CD4-positive, alpha-beta T cell treated with Interferon gamma for 1 hour (primary cell): Measurements from ENCODE around the gene LARP4.
"Not testable (repeated sequence)": the region's sequence is repeated elsewhere in the genome, so short reads cannot be mapped to it uniquely, and the experiment has no call there.

ENCODE experiments used
- DNase-seq: peaks from one replicate; pipeline ENCODE4 v3.0.0-alpha.2; 2020

Gene LARP4

DNA sequence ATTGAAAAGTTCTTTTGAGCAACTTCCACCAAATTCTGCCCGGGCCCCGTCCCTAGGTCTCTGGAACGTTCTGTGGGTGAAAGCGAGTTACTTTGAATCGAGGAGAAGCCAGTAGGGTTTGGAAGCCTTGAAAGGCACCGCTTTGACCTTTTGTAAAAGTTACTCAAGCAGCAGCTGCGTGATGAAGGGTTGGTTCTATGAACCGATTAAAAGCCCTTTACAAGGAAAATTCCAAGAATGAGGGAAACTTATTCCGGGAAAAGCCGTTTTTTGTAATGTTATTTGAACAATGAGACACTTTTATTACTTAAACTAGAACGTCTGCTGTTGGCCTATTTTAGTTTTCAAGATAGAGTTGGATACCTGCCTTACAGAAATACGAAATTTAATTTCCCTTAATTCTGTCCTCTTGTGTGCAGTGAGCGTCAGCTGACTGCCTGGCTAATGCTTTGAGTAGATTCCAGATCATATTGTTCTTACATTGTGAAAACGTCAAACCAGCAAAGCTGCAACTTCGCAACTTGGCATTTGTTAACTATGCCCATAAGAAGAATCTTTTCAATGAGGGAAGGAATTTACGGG lies 906 bp downstream of the LARP4 start:
- no peak for DNase-seq

DNA sequence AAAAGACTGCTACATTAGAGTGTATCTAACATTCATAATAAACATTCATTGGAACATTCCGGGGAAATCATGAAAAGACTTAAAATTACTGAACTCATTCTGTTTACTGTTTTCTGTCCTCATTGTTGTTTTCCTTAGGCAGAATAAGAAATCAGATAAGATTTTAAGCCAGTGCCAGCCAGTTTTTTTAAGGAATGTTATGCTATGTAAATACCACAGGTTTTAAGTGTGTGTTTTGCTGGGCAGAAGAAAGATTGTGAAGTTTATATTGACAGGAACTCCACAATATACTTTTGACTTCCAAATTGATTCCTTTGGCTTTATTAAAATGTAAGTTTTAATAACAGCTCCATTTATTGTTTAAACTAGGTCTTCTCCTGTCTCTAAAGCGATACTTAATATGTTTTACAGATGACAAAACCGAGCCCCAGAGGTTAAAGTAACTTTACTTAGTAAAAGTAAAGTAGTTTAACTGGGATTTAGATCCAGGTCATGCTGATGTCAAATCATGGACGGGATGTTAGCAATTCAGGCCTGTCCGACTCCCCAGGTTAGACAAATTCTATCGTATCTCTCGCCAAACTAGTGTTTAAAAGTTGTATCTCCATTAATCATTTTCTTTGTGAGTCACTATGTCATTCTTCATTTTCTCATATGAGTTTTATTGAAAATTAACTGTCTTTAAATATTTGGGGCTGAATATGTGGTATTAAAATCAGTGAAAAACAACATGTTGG lies 1.7 kb downstream of the LARP4 start:
- no peak for DNase-seq

DNA sequence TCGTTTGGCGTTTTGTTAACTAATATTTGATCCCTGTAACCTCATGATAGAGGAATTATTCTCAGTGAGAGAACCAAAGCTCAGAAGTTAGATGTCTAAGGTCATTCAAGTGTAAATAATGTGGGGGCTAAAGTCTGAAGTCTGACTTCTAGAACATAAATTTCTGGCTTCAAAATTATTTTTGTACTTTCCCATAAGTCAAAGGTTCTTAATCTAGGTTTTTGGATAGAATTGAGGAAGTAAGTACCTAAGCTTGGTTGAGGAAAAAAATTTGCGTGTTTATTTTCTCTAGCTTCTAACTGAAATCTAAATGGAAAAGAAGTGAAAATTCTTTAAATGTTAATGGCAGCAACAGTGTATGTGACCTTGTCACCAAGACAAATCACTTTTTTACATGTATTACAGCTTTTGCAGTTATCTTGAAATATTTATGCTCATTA lies 2.3 kb downstream of the LARP4 start:
- no peak for DNase-seq

DNA sequence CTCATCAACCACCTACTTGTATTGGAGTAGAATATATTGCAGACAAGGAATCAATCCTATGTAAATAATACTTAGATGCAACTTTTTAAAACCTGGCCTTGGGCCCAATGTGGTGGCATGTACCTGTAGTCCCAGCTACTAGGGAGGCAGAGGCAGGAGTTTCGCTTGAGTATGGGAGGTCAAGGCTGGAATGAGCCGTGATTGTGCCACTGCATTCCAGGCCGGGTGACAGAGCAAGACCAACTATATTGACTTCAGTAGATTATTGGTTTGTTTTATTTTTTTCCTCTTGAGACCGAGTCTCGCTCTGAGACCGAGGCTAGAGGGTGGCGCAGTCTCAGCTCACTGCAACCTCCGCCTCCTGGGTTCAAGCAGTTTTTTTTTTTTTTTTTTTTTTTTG lies 3.6 kb downstream of the LARP4 start:
- no peak for DNase-seq

DNA sequence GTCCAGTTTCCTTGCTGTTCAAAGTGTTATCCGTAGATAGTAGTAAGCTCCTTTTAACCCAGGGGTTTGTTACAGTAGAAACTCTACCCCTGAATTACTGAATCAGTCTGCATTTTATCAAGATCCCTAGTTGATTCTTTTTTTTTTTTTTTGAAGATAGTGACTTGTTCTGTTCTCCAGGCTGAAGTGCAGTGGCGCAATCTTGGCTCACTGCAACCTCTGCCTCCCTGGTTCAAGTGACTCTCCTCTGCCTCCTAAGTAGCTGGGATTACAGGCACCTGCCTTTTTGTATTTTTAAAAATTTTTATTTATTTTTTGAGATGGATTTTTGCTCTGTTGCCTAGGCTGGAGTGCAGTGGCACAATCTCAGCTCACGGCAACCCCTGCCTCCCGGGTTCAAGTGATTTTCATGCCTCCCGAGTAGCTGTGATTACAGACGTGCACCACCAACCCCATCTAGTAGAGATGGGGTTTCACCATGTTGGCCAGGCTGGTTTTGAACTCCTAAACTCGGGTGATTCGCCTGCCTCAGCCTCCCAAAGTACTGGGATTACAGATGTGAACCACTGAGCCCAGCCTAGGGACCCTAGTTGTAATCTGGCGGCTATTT lies 10.5 kb downstream of the LARP4 start:
- DNase-seq, result no peak

DNA sequence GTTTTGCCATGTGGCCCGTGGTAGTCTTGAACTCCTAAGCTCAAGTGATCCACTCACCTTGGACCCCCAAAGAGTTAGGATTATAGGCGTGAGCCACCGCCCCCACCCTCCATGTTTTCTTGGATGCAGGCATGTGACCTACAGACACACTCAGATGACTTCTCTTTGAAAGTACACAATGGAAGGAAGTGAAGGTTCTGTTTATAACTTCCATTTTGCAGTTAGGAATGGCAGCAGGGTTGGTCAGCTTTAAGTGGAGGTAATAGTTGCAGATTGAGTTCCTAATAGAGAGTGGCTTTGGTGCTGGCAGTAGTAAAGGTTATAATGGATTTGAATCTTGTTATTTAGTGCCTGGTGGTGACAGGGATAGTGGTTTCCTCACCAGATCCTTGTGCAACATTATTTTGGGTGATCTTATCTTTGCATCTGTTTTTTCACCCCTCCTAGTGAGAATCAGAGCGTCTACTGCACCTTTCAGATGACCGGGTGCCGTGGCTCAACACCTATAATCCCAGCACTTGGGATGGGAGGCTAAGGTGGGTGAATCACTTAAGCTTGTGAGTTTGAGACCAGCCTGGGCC lies 15.3 kb downstream of the LARP4 start:
- no peak for DNase-seq

DNA sequence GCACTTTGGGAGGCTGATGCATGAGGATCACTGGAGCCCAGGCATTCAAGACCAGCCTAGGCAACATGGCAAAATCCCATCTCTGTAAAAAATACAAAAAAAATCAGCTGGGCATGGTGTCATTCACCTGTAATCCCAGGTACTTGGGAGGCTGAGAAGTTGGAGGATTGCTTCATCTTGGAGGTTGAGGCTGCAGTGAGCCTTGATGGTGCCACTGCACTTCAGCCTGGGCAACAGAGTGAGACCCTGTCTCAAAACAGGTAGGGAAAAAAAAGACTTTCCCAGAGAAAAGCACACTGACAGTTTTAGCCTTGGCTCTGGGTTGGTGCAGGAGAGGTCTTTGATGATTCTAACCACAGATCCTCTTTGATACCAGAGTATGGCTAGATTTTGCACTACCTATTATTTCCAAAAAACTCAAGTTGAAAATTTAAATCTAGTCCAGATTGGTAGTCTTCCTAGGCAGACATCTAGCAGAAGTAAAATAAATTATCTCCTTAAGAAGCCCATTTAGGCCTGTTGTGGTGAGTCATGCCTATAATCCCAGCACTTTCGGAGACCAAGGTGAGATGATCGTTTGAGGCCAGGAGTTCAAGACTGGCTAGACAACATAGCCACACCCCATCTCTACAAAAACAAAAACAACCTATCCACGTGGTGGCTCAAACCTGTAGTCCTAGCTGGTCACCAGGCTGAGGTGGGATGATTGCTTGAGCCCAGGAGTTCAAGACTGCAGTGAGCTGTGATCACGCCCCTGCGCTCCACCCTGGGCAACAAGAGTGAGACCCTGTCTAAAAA lies 18.6 kb downstream of the LARP4 start:
- no peak for DNase-seq

DNA sequence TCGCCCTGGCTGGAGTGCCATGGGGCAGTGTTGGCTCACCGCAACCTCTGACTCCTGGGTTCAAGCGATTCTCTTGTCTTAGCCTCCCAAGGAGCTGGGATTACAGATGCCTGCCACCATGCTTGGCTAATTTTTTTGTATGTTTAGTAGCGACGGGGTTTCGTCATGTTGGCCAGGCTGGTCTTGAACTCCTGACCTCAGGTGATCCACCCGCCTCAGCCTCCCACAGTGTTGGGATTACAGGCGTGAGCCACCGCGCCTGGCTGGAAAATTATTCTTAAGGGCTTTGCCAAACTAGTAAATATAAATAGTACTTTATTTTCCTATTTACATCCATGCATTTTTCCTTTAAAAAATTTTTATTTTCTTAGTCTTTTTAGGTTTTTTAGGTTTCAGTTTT lies 22.2 kb downstream of the LARP4 start:
- not testable (repeated sequence) for DNase-seq

DNA sequence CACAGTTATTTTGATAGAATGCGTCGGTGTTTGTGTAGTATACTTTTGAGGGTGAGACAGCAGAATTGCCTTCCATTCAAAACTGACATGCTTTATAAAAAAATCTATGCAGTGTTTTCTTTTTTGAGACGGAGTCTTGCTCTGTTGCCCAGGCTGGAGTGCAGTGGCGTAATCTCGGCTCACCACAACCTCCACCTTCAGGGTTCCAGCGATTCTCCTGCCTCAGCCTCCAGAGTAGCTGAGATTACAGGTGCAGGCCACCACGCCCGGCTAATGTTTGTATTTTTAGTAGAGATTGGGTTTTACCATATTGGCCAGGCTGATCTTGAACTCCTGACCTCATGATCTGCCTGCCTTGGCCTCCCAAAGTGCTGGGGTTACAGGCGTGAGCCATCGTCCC lies 22.7 kb downstream of the LARP4 start:
- not testable (repeated sequence) for DNase-seq

DNA sequence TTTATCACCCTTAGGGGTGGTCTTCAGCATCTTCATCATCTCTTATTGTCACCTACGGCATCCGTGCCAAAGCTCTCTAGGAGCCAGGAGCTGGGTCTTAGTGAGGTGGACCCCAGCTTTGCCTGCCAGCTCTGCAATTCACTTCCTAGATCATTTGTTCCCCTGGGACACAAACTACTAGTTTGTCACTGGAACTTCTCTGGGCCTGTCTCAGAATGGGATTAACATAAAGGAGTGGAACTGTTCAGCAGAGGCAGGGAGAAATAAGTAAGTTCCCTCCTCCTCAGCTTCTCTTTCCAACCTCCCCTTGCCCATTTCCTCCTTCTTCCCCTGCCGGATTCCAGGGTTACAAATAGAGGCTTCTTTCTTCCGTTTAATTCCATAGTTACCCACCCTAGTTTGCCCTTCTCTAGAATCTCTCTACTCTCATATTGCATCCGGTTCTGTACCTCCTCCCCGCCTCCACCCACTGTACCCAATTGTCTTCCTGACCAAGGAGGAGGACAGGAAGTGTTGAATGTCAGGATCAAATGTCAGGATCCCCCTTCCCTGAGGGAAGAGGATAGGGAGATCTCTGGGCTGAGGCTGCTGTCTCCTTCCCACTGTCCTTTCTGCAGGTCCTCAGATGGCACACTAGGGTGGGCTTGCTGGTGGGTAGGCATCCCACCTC lies 25.0 kb downstream of the LARP4 start:
- no peak for DNase-seq

DNA sequence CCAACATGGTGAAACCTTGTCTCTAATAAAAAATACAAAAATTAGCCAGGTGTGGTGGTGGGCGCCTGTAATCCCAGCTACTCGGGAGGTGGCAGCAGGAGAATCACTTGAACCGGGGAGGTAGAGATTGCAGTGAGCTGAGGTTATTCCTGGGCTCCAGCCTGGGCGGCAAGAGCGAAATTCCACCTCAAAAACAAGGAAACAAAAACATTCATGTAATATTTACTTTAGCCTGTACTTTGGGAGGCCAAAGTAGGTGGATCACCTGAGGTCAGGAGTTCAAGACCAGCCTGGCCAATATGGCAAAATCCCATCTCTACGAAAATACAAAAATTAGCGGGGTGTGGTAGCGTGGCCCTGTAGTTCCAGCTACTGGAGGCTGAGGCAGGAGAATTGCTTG lies 31.0 kb downstream of the LARP4 start:
- DNase-seq, result not testable (repeated sequence)

DNA sequence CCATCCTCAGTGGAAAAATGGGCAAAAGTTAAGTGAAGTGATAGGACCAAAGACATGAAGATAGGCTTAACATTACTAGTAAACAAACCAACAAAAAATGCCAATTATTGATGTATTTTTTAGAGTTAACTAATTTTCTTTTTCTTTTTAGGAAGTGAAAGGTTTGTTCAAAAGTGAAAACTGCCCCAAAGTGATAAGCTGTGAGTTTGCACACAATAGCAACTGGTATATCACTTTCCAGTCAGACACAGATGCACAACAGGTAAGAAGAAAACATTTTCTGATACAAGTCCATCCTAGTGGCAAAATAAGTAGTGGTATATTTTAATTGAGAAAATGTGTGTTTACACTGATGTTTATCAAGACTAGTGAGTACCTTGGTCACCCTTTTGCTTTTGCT lies 39.6 kb downstream of the LARP4 start:
- DNase-seq, result no peak

DNA sequence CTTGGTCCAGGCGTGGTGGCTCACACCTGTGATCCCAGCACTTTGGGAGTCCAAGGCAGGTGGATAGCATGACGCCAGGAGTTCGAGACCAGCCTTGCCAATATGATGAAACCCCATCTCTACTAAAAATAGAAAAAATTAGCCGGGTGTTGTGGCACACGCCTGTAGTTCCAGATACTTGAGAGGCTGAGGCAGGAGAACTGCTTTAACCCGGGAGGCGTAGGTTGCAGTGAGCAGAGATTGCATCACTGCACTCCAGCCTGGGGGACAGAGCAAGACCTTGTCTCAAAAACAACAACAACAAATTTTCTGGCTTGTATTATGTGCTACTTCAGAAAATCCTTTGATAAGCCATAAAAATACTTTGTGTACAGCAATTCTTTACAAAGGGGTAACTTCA lies 41.1 kb downstream of the LARP4 start:
- DNase-seq, result no peak

DNA sequence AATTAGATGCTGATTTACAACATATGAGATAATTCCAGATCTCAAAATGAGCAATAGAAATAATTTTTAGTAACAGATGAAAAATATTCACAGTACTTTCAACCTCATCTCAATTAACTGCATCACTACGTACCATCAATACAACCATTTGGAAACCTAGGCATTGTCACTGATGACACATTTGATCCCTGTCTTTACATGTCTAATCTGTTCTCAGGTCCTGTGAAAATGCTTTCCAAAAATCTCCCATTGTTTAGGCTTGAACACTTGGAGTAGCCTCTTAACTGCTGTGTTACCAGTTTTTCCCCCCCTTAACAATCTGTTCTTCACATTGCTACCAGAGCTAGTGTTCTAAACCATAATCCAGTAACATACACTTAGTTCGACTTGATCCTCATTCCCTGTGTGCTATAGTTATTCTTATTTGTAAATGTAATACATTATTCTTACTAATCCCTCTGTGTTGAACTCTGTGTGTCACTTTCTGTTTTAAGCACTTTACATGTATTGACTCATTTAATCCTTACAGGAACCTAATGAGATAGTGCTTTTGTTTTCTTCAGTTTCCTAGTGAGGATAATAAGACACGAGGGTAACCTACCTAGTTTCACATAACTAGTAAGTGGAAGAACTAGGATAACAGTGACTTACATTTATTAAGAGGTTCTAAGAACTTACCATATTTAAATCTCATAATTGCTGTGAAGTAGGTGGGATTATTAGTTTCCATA lies 41.7 kb downstream of the LARP4 start:
- DNase-seq, result no peak

DNA sequence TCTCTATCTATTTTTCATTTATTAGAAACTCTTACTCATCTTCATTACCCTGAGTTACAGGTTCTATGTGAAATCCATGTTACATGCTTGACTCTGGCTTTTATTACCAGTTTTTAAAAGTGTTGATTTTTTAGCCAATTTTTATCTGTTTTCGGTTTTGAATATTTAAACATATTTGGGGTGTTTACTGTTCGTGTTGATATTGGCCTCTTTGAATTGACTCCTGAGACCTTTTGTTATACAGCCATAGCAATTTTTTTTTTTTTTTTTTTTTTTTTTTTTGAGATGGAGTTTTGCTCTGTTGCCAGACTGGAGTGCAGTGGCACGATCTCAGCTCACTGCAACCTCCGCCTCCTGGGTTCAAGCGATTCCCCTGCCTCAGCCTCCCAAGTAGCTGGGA lies 49.0 kb downstream of the LARP4 start:
- not testable (repeated sequence) for DNase-seq

DNA sequence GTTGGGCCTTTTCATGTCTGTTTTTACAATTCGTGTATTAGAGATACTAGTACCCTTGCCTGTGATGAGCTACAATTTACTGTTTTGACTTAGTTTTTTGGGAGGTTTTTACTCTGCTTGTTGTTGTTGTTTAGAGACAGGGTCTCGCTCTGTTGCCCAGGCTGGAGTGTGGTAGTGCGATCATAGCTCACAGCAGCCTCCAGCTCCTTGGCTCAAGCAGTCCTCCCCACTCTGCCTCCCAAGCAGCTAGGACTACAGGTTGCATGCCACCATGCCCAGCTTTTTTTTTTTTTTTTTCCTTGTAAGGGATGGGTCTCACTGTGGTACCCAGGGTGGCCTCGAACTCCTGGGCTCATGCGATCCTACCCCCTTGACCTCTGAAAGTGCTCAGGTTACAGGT lies 52.1 kb downstream of the LARP4 start:
- no peak for DNase-seq

DNA sequence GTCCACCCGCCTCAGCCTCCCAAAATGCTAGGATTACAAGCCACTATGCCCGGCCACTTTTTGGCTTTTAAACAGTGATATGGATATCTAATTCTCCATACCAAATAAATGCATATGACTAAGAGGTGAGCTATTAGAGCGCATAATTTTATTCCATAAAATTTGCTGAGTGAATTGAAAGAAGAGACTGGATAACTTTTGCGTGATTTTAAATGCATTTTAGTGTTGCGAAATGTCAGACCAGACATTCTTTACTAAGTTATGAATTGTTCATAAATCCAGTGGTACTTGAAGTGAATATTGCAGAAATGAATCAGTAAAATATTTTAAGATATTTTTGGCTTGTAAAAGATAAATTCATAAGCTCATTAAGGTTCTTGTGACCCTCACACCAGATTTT lies 53.2 kb downstream of the LARP4 start:
- DNase-seq, result no peak

DNA sequence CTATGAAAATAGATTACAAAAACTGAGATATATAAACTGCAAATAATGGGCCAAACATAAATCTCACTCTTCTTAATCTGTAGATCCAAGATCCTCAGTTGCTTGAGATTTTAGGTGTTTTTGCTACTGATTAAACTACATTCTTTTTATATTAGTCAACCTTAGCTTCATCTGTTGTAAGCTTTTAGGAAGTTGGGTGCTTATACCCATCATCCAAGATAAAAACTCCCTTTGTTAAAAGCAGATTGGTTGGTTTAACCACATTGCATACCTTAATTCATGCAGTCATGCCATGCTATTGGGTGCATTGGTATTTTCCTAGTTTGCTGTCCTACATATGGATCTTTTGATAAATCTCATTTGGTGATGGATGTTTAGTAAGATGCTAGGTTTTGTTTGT lies 57.9 kb downstream of the LARP4 start:
- no peak for DNase-seq

DNA sequence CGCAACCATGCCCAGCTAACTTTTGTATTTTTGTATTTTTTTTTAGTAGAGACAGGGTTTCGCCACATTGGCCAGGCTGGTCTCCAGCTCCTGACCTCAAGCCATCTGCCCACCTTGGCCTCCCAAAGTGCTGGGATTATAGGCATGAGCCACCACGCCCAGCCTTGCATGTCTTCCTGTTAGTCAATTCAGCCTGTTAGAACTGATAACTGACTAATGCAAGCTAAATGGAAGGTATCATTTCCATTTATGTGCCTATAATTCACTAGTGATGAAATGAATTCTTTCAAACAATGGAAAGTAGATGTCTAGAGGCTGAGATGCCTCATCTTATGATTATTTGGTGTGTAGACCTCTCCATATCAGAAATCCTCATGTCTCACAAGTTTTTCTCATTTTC lies 66.8 kb downstream of the LARP4 start:
- no peak for DNase-seq

DNA sequence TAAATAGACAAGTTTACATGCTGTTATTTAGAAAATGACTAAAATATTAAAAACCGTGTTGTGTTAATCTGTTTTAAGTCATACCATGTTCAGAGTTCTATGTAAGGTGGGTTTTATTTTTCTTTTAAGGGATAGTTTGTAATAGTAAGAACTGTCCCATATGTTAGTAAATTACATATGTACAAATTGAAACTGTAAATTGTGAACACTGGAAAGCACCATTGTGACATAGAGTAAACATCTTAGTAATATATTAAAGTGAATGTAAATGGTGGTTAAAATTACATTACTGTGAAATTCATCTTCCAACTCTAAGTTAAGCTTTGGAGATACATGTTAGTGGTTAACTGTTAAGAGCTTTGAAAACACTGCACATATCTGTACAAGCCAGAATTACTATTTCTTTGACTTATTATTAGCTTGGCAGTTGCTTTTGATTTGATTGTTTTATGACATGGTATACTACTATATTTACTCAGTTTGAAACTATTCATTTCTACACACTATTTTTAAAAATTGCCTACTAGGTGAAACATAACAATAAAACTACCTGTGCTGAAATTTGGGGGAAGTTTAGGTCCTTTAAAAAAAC lies 76.7 kb downstream of the LARP4 start:
- DNase-seq, result no peak

DNA sequence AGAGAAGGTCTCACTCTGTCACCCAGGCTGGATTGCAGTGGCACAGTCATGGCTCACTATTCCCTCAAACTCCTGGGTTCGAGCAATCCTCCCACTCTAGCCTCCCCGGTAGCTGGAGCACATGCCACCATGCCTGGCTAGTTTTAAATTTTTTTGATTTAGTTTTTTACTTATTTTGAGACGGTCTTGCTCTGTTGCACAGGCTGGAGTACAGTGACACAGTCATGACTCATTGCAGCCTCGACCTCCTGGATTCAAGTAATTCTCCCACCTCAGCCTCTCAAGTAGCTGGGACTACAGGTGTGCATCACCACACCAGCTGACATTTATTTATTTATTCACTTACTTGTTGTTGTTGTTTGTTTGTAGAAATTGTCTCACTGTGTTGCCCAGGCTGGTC lies 81.9 kb downstream of the LARP4 start:
- DNase-seq, result no peak

DNA sequence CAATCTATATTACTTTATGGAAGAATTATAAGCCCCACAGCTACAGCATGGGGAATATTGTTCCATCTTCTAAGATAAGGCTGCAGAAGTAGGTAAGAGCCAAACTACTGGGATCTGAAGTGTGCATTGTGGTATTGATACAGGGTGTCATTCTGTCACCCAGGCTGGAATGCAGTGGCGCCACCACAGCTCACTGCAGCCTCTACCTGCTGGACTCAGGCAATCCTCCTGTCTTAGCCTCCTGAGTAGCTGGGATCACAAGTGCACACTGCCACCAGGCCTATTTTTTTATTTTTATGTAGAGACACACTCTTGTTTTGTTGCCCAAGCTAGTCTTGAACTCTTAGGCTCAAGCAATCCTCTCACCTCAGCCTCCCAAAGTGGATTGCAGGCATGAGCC lies 82.8 kb downstream of the LARP4 start:
- DNase-seq, result no peak
